ENCODE results near the gene EPS8.

EPS8 gene

GRCh38 chr12:15789220-15790171, at the start of gene EPS8:
TSS of gene EPS8 (minus strand) at chr12:15789388. CDS start at chr12:15682951, 106,437 bp downstream.
- peak; percentile 89 for DNase-seq

DNA sequence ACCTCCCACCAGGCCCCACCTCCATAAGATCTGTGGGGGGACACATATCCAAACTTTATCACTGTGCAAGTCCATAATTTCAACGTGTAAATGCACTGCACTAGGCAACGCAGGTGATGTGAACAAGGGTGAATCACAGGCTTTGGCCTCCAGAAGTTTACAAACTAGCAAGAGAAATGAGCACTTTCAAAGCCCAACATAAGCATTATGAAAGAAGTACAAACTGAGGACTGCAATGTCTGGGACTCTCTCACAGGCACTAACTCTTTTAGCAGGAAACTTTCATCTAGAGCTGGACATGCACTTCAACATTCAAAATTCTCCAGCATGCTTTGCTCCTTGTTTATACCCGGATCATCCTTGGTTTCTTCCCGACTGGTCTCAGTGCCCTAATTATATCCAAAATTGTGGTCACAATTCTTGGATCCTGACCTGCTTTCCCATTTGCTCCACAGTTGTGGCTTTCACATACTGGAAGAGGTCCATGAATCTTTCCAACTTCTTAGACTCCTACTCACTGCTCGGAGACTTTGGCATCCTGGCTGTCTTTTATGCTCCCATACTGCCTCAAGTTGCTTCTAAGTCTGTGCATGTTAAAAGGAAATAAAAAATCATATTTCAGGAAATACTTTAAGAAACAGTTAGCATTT, 48.1 kb upstream of the EPS8 start:
- no peak for DNase-seq

- DNase-seq: no peak
These were observed 45.4 kb upstream of the EPS8 start for GRCh38 chr12:15834575-15834974.

GRCh38 chr12:15831315-15831978, 42.3 kb upstream of the EPS8 start:
- DNase-seq: no peak

DNA sequence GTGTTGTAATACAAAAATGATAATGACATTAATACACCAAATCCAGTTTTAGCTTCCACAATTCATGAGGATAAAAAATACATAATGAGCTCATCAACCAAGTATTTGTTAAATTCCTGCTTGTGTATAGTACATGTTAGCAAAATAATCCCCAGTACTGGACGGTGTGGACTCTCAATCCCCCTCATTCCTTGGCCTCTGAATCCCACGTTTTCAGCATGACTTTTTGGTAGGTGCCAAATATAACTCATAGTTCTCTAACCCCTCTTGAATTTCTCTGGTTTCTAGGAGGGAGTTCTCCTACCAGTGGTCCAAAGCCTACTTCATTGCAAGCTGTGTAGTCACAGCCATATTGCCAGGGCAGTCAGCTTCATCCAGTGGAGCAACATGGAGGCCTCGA, 41.4 kb upstream of the EPS8 start:
- no peak for DNase-seq

DNA sequence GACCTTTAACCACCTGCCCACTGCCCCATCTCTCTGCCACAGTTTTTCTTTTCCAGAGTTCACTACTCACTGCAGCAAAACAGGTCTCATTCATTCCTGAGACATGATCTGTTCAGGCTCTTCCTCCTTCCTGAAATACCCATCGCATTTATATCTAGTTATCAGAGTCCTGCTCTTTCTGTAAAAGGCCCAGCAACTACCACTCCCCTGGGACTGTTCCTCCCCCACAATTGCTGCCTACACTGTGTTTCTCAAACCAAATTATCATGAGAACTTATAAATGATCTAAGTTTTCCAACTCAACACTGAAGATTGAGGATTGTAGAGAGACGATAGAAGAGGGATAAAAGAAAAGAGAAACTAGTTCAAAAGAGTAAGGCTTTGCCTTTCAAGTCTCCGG, 40.8 kb upstream of the EPS8 start:
- DNase-seq: no peak

DNA sequence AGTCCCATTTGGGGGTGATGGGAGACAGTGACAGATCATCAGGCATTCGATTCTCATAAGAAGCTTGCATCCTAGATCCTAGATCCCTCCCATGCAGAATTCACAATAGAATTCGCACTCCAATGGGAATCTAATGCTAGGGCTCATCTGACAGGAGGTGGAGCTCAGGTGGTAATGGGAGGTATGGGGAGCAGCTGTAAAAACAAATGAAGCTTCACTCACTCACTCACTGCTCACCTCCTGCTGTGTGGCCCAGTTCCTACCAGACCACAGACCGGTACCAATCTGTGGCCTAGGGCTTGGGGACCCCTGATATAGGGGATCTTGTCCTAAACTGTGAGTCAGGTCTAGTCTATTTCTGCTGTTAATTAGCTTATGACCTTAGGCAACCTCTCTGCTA, 40.1 kb upstream of the EPS8 start:
- no peak for DNase-seq

GRCh38 chr12:15827136-15827535, 37.9 kb upstream of the EPS8 start:
- DNase-seq: no peak

- DNase-seq: no peak
These were observed 35.3 kb upstream of the EPS8 start for GRCh38 chr12:15824516-15824915.

- DNase-seq: no peak
These were observed 34.4 kb upstream of the EPS8 start for GRCh38 chr12:15823360-15824128.

GRCh38 chr12:15819644-15820437, 30.7 kb upstream of the EPS8 start:
- DNase-seq: no peak

DNA sequence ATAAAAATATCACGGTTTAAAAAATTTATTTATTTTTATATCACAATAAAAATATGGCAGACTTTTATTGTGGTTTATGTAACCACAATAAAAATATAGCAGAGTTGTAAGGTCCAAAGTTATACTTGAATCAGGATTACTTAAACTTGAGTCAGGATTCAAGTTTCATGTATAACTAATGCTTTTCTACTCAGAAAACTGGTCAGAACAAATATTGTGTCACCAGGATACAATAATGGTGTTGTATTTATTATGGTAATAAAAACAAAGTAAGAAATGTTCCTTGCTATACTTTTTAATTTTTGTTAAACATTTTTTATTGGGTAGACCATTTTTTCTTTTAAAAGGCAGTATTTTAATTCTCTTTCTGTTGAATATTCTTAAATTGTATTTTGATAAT, 29.2 kb upstream of the EPS8 start:
- DNase-seq: no peak

- no peak for DNase-seq
These were observed 26.5 kb upstream of the EPS8 start for GRCh38 chr12:15815730-15816129.

DNA sequence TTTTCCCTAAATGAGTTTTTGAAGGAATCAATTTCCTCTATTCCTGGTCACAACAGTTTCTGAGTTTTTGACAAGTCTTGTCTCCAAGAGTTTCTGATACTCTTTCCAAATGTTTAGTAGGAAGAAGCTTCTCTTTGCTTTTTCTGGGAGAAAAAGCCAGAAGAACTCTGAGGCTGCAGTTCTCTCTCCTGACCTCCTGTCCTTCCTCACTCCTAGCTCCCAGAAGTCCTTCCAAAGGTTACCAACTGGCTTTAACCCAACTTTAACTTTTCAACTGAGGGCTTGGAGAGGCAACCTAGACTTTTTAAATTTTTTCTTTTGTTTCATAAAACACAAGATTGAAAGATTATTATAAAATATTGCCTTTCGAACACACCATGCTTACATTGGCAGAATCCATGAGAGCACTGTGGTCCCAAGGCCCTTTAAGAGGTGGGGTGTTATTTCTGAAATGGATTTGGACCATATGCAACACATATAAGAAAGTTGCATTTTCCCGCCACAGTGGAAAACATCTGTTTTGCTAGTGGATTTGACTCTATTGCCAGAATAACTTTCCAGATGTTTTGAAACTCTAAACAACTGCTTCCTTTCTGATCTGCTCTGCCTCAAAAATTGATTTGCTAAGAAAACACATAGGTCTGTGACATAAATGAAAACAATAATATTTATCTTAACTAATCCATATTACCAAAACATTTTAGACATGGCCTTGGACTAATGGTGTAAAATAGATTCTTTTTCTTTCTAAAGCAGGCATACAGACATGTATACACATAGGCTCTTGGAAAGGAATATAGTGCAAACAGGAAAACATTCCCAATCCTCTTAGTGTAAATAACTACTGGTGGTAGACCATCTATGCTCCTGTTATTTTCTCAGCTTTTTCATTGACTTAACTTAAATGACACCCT, 22.3 kb upstream of the EPS8 start:
- no peak for DNase-seq

DNA sequence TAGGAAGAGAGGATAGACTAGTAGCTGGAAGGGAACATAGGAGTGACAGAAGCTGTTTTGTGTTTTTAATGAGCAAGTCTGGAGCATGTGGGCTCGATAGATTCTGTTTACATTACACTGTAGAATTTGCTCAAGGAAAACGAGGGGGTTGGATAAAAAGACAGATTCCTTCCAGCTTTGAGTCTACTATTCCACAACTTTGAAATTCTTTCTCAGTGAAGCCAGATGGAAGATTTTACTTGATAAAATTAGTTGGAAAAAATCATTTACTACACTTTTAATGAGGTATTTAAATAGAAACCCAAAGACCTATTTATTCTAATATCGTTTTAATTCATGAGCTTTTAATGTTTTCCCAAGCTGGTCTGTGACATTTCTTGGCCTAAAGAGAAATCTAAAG, 19.5 kb upstream of the EPS8 start:
- no peak for DNase-seq

DNA sequence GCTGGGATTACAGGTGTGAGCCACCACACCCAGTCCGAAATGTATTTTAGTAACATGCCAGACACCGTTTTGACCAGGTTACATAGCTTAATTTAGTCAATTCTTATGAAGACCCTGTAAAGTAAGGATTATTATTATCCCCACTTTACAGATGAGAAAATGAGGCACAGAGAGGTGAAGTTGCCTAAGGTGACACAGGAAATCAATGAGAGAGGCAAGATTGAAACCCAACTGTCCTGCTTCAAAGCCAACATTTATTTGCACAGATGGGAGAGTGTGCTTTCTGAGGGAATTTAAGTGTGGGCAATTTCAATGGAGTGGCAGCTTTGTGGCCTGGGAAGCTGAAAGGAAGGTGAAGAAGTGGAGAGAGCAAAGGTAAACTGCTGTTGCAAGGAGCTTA, 19.1 kb upstream of the EPS8 start:
- no peak for DNase-seq

DNA sequence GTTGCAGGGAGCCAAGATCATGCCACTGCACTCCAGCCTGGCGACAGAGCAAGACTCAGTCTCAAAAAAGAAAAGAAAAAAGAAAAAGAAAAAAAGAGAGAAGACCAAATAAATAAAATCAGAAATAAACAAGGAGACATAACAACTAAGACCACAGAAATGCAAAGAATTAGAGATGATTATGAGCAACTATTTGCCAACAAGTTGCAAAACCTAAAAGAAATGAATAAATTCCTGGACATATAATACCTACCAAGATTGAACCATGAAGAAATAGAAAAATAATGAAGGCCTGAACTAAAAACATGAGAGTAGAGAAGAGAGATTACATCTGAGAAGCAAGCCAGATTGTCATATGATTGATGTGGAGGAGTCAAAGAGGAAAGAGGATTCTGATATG, 17.6 kb upstream of the EPS8 start:
- no peak for DNase-seq

DNA sequence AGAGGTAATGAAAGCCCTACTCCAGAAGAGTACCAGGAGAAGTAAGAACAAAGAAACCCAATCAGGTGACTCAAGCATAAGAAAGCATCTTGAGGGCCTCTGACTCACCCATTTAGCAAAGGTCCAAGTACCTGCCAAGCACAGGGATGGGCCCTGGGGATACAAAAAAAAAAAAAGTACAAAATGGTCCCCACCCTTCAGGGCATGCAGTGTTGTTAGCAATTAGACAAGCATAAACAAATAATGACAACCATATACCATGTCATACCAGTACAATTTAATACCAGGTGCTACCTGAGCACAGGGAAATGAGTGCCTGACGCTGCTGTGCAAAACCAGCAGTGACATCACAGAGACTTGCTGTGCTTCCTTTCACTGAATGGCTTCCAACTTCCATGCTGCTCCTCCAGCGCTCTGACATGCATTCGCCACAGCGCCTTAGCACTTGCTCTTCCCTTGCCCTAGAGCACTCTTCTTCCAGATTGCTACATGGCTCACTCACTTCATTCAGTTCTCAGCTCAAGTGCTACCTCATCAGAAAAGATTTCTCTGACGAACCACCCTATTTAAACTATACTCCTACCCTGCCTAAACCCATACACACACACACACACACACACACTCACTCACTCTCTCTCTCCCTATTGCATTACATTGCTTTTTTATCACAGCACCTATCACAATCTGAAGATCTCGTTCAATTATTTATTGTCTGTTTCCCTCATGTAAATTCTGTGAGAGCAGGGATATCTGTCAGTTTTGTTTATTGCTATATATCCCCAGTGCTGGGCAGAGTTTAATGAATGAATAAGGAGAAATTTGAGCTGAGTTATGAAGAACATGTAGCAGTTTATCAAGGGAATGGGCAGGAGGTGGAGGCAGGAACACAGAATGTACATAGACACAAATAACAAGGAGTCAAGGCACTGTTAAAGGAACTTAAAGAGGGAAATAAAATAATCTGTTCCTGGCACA, 12.9 kb upstream of the EPS8 start:
- DNase-seq: no peak

- no peak for DNase-seq
These were observed 11.1 kb upstream of the EPS8 start for GRCh38 chr12:15800278-15800677.

- DNase-seq: no peak
These were observed 8.6 kb upstream of the EPS8 start for GRCh38 chr12:15797818-15798217.
